ENCODE results near the gene EIF4G2. TPM values are rescaled to one million over a fixed set of nuclear protein-coding genes. Genes with fewer than 3 reads are reported as not detected.

Gene EIF4G2
- total and polyA plus RNA-seq, 8 donors, result 835 to 1,027 (median 941) TPM

GRCh38 chr11:10805741-10806140 is 3.0 kb downstream of the EIF4G2 start:
- ATAC-seq, result no peak
- DNase-seq, result no peak
- peaks cover 25 to 65% of the 10 kb centered on the region in 2 donors for H3K36me3 ChIP-seq
- no peak for TF ChIP-seq CTCF (IDR thresholded peaks at IDR 0.05)
- peak overlapping the region in 1 of 2 donors; percentile 98 for H3K4me3 ChIP-seq
- intact Hi-C loops (cut with DNase I), result loop anchor here in 1 of 2 donors (10.0 kb wide), 1 partner anchor 49 kb away; the partner anchor contains the start of gene ZBED5
- H3K9me3 ChIP-seq, result no peaks in the 10 kb centered on the region
- H3K4me1 ChIP-seq, result peaks cover 29 to 73% of the 10 kb centered on the region in 2 donors
- H3K27me3 ChIP-seq, result no peaks in the 10 kb centered on the region
- H3K27ac ChIP-seq, result no peak overlapping the region

GRCh38 chr11:10803676-10804075 is 5.0 kb downstream of the EIF4G2 start:
- no peaks in the 10 kb centered on the region for H3K9me3 ChIP-seq
- no peak overlapping the region for H3K4me3 ChIP-seq
- intact Hi-C loops (cut with DNase I), result loop anchor here in 1 of 2 donors (10.0 kb wide), 1 partner anchor 51 kb away; the partner anchor contains the start of gene ZBED5
- TF ChIP-seq CTCF (IDR thresholded peaks at IDR 0.05), result no peak
- ATAC-seq, result no peak
- no peak for DNase-seq
- peaks cover 29 to 76% of the 10 kb centered on the region in 2 donors for H3K4me1 ChIP-seq
- H3K36me3 ChIP-seq, result peaks cover 34 to 85% of the 10 kb centered on the region in 2 donors
- no peak overlapping the region for H3K27ac ChIP-seq
- no peaks in the 10 kb centered on the region for H3K27me3 ChIP-seq

- H3K4me1 ChIP-seq, result peaks cover 12 to 70% of the 10 kb centered on the region in 2 donors
These were observed 8.4 kb downstream of the EIF4G2 start for GRCh38 chr11:10800292-10800691.

GRCh38 chr11:10798330-10798928 is 10.3 kb downstream of the EIF4G2 start:
- Histone ChIP-seq H3K36me3 (peaks cover 28 to 87% of the 10 kb centered on the region in 2 donors), H3K4me1 (peaks cover 0 to 58% of the 10 kb centered on the region in 2 donors), H3K27ac (peak overlapping the region in 1 of 2 donors; percentile 61), H3K4me3 (no peak overlapping the region), H3K27me3 (no peaks in the 10 kb centered on the region), H3K9me3 (no peaks in the 10 kb centered on the region)
- intact Hi-C loops (cut with DNase I), result no loop called here
- no peak for DNase-seq
- TF ChIP-seq CTCF (IDR thresholded peaks at IDR 0.05), result no peak
- no peak for ATAC-seq

More at GRCh38 chr11:10800292-10800691, 8.4 kb downstream of the EIF4G2 start:
- DNase-seq (no peak), ATAC-seq (no peak)
- Histone ChIP-seq H3K4me3 (no peak overlapping the region), H3K27ac (no peak overlapping the region), H3K27me3 (no peaks in the 10 kb centered on the region), H3K36me3 (peaks cover 36 to 100% of the 10 kb centered on the region in 2 donors), H3K9me3 (no peaks in the 10 kb centered on the region)
- intact Hi-C loops (cut with DNase I), result loop anchor here in 1 of 2 donors (10.0 kb wide), 1 partner anchor 55 kb away; the partner anchor contains the start of gene ZBED5
- no peak for TF ChIP-seq CTCF (IDR thresholded peaks at IDR 0.05)

GRCh38 chr11:10797531-10797930 is 11.2 kb downstream of the EIF4G2 start:
- peak; percentile 26 for ATAC-seq
- intact Hi-C loops (cut with DNase I), result no loop called here
- H3K27me3 ChIP-seq, result no peaks in the 10 kb centered on the region
- H3K27ac ChIP-seq, result peak overlapping the region in 1 of 2 donors; percentile 61
- no peak for TF ChIP-seq CTCF (IDR thresholded peaks at IDR 0.05)
- H3K4me3 ChIP-seq, result no peak overlapping the region
- H3K36me3 ChIP-seq, result peaks cover 20 to 78% of the 10 kb centered on the region in 2 donors
- no peak for DNase-seq
- no peaks in the 10 kb centered on the region for H3K9me3 ChIP-seq
- peaks cover 0 to 61% of the 10 kb centered on the region in 2 donors for H3K4me1 ChIP-seq
